HS-27A (cell line): ENCODE results near the gene IL22RA2.
"Not testable (repeated sequence)": the region's sequence is repeated elsewhere in the genome, so short reads cannot be mapped to it uniquely, and the experiment has no call there.

ENCODE experiments used
- DNase-seq: peaks from one replicate; pipeline ENCODE4 v3.0.0-alpha.2; 2012; ENCODE audit warnings: low read depth, missing footprints

The IL22RA2 gene

DNA sequence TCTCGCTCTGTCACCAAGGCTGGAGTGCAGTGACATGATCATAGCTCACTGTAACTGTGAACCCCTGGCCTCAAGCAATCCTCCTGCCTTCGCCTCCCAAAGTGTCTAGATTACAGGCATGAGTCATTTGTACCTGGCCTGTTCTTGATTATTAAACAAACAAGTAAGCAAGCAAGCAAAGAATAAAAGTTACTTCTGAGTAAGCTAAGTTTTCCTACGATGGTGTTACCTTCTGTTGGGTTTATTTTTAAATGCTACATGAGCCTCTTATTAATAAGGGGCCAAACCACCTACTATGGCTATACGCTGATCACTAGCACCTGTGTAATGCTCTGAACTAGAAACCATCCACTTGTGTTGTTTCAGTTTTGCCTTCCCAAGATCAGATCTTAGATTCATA lies 50.8 kb downstream of the IL22RA2 start:
- DNase-seq, result no peak

DNA sequence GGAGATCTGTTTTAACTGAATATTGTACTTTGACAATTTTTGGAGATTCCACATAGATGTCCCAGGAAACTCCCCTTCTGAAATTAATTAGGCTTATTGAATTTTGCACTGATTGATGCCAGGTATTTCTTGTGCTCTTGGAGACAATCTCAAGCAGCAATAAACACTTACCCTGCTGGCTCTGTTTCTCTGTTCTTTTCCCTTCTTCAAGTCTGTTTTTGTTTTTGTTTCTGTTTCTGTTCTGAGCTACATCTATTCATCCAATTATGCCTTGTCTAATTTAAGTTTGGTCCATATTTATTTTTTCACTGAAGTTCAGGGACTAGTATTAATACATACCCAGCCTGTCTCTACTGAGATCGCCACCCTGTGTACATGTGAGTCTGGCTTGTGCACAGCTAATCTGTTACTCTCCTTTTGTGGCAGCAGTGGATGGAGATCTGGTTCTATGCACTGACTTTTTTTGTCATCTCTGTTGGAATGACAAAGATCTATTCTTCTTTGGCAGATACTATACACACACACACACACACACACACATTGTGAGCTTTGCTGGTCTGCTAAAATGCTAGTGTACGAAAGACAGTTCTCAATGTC lies 51.9 kb downstream of the IL22RA2 start:
- DNase-seq, result no peak

DNA sequence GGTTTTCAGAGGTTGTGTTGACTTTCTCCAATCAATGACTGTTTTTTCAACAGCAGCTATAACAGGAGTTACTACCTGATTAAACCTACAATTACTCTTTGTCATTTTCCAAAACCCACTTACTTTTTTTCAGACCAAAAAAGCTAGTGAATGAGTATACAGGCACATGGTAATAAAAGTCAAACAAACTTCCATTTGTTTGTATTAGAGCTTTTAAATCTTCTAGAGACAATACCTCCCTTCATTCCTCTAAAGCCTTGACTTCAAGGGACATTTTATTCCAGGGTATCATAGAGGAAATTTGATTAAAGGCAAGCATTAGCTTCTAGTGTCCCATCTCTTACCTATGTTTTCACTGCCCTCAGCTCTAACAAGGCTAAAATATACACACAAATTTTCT lies 52.7 kb downstream of the IL22RA2 start:
- DNase-seq, result no peak

DNA sequence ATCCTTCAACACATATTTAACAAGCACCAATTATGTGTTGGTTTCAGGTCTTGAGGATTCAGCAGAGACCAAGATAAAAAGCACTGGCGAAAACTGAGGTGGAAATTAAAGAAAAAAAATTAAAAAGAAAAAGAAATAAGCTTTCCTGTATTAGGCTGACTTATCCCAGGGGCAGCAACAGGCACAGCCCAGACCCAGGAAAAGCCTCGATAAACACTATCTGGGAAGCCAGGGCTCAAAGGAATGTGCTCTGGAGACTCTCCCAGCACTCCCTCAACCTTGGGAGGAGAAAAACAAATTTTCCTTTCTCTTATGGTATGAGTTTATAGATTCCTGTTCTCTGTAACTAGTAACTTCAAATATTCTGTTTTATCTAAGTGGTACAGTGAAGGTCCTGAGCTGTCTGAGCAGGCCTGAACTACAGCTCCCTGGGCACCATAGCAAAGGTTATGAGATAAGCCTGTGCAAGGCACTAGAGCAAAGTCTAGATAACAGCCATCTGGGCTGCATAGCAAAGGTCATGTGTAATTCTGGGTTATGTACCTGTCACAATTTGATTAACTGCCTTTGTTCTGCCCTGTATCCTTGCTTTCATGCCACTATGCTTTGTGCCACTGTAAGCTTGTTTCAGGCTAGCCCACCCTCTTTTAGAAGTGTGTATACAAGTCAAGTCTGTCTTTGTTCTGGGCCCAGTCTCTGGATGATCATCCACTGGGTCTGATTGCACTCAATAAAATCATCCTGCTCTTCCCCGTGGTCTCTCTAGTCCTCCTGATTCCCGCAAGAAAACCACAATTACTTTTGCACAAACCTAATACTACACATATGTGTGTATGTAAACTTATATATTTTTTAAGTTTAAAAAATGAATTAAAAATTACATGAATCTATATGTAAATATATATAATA lies 54.0 kb downstream of the IL22RA2 start:
- DNase-seq, result no peak

DNA sequence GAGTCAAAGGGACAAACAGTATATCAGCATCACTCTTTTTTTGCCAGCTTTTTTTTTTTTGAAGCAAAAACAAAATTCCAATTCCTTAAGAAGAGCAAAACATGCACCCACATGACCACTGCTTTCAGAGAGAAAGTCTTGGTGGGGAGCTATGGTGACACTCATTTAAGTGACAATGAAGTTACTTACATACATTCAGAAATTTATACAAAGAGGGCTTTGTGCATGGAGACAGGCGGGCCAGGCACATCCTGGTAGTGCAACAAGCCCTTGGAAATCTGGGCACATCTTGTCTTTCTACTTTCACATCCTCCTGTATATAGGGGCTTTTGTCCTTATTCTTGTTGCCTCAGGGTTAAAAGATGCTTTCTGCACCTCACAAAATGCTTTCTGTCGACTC lies 55.9 kb downstream of the IL22RA2 start:
- DNase-seq, result no peak

DNA sequence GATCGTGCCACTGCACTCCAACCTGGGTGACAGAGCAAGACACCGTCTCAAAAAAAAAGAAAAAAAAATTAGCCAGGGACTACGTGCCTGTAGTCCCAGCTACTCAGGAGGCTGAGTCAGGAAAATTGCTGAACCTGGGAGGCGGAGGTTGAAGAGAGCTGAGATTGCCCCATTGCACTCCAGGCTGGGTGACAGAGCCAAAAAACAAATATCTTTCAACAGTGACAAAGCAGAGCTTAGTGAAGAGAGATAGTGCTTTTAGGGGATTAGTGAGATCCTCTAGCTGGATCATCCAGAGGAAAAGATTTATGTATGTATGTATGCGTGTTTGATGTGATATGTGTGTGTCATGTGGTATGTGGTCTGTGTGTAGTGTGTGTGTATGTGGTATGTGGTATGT lies 56.6 kb downstream of the IL22RA2 start:
- no peak for DNase-seq

DNA sequence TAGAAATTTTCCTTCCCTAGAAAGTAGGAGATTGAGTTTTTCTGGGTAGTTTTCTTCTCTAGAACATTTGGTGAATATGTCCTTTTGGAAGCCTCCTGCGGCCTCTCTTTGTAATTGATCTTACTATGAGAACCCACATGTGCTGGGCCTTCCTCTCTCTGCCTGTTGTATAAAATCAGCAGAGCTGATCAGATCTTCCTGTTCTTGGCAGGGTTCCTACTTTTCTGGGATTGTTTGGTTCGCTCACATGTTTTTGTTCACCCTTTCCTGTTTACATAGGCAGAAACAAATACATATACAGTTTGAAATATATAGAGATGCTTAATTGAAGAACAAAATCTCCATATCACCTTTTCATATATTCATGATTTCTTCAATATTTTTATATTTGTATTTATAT lies 57.8 kb downstream of the IL22RA2 start:
- no peak for DNase-seq

DNA sequence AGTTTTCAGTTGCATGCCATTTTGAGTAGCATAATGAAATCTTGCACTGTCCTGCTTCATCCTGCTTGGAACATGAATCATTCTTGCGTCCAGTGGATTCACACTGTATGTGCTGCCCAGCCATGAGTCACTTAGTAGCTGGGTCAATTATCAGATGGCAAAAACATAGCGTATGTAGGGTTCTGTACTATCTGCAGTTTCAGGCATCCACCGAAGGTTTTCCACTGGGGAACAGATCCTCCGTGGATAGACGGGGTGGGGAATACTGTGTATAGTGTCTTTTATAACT lies 61.4 kb downstream of the IL22RA2 start:
- DNase-seq, result peak; percentile 85

DNA sequence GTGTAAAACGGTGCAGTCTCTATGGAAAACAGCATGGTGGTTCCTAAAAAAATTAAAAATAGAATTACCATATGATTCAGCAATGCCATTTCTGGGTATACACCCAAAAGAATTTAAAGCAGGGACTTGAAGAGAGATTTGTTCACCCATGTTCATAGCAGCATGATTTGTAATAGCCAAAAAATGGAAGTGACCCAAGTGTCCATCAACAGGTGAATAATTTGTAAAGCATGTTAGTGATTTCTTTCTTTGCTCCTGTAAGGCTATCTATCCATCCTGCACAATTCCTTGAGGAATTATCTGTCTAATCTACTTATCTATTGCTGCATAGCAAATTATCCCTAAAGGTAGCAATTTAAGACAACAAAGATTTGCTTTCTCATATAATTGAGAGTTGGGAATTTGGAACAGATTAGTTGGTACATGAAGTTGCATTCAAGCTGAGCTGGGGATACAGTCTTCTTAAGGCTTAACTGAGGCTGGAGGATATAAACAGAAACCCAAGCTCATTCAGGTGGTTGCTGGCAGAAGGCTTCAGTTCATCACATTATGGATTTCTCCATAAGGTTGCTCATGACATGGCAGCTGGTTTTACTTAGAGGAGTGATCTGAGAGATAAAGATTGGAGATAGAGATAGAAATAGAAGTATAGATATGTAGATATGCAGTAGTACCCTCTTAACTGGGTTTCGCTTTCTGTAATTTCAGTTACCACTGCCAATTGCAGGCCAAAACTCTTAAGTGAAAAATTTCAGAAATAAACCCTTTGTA lies 62.0 kb downstream of the IL22RA2 start:
- DNase-seq, result peak; percentile 78

DNA sequence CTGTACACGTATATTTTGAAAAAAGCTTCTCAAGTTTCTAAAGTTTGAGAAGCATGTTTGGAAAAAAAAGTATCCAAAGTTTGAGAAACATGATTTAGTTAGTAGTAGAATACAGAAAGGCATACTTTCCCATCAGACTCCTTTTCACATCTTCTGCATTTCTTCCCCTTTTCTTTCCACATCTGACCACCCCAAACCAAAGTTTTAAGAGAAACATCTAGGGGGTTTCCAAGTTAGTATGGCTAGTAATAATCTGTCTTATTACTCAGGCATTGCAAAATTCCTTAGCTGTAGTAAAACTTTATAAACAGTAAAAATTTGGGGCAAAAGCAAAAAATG lies 65.7 kb downstream of the IL22RA2 start:
- no peak for DNase-seq

DNA sequence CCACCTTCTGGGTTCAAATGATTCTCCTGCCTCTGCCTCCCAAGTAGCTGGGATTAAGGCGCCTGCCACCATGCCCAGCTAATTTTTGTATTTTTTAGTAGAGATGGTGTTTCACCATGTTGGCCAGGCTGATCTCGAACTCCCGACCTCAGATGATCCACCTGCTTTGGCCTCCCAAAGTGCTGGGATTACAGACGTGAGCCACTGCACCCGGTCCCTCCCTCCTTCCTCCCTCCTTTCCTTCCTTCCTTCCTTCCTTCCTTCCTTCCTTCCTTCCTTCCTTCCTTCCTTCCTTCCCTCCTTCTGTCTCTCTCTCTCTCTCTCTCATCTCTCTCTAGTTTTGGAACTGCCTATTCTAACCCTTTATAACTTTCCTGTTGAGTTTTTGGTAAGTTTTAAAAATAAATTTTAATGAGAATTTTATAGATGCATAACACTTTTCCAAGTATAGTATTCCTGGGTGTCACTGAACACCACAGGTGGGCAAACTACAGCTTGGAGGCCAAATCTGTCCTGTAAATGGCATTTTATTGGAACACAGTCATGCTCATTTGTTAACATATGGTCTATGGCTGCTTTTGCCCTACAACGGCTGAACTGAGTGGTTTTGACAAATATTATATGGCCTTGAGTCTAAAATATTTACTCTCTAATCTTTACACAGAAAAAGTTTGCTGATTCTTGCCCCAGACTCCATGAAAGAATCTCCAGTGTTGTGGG lies 66.2 kb downstream of the IL22RA2 start:
- DNase-seq, result not testable (repeated sequence)

DNA sequence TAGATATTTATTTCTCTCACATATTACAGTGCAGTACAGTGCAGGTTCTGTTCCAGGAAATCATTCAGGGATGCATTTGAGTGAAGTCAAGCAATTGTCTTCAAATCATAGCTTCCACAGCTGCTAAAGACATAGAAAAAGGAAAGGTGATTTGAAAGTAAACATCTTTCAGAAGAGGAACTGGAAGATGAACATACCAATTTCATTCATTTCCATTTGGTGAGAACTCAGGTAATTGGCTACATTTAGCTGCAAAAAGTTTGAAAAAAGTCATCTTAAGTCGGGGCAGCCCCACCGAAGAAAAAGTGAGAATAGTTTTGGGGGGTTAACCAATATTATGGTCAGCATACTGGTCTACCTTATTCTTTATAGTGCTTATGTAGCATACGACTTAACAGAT lies 67.3 kb downstream of the IL22RA2 start:
- DNase-seq, result no peak

DNA sequence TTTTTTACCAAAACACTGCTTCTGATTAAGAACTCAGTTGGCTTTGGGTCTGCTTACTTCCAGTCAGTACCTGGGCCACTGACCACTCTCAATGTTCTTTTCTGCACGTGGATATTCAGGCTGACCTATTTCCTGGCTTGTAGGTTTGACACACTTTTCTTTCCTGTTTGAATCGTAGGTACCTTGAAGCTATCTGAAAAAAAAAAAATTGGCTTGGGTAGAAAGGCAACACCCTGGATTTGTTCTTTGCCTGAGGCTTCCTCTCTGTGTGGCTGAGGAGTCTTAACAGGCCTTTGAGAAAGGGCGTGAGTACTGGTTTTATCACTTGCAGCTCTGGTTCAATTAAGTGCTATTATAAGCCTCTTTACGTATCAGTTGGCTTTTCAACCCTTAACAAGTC lies 68.1 kb downstream of the IL22RA2 start:
- no peak for DNase-seq

DNA sequence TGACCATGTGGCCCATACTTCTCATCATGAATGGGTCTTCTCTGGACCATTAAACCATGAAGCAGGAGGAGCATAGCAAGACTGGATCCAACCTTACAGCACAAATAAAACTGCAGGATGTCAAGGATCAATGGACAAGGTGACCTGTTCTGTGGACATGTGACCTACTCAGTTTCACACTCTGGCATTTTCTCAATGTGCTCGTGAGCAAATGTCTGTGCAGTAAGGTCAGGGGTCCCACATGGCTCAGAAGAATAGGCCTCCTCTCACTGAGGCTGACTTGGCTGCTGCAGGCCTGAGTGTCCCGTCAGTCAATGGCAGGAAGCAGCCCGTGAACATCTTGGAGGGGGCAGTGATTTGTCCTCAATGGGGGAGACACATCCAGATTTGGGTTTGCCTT lies 68.5 kb downstream of the IL22RA2 start:
- DNase-seq, result no peak

DNA sequence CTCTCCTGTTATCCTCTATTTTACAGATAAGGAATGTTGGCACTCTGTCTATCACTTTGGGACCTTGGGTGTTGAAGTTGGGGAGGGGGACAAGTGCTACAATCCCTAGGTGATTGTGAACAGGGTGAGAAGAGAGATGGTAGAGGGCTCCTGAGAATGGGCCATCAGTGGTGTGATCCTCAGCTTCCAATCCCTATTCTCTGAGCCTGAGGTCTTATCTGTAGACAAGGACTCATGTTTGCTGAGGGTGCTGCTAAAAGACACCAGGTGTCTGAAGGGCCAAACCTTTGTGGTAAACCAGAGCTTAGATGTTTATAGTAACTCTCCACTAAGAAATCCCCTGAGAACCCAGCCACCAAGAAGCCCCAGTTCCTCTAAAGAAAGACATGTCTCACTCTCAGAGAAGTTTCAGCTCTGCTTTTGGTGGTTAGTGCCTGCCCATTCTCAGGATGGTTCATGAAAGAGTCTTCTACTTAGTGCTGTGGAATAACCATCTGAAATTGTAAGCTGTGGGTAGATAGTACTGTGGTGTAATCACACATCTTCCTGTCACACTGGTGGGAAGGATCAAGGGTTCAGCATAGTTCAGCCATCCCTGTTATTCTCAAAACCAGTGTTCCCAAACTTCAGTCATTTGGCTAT lies 70.5 kb downstream of the IL22RA2 start:
- DNase-seq, result no peak

DNA sequence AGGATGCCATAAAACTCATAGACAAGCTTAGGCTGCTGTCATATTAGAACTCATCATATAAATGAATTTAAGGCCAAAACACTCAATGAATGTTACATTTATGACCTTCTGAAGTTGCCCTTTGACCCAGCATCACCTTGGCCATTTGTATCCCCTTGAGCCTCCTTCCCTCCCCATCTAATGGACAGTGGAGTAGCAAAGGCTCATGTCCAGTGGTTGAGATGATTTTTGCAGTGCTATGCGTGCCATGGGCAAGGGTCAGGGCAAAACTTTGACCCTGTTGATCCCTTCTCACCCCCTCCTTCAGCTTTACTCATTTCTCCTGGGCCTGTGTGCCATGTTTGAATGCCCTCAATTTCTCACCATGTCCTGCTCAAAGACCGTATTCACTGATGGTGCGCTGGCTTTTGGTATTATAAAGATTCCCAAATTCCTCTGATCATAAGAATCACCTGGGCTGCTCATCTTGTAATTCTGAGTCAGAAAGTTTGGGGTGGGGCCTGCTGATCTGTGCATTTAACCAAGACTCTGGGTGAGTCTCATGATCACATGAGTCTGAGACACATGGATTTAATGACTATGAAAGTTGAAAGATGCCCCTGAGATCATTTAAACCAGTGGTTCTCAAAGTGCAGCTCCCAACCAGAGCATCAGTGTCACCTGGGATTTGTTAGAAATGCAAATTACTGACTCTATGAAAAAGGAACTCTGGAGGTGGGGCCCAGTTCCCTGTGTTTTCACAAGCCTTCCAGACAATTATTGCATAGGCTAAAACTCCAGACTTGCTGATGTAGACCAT lies 71.2 kb downstream of the IL22RA2 start:
- no peak for DNase-seq

DNA sequence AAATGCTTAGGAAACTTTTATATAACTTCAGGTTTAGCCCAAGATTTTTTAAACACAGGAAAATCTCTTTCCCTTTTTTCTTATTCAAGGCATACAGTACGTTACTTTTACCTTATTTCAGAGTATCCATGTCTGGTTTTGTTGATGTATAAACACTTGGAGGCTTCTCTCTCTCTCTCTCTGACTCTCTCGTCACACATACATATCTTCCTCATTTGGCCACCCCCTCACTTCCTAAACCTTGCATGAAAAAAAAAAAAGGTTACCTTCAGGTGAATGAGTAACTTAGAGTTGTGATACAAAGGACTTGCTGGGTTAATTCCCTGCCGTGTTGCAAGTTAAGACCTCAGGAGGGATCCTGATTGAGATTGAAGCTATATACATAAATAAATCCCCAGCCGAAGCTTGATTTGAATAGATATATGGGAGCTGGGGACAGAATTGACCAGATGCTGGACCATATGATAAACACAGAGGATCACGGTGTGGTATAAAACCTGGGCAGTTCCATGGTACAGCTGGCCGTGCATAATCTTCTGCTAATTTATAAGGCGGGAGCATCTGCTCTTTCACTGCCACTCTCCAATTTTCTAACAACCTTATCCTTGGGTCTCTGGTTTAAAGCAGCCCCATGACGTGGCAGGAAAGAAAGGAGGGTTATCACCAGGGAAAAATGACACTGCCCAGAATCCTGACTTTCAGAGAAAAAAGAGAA lies 73.6 kb downstream of the IL22RA2 start:
- DNase-seq, result no peak

DNA sequence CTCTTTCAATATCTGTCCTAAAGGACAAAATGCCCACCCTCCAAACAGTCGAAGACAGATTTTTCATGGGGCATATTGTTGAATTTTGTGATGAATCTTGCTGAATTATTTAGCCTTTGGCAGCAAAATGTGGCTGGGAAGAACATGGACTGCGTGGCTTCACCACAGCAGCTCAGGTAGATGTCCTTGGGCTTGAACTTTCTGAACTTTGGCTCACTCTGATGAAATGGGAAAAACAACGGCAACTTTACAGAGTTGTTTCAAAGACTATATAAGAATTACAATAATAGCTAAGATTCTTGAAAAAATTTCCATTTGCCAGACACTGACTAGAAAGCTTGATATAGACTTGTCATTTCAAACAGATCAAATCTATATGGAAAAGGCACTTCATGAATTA lies 75.9 kb downstream of the IL22RA2 start:
- DNase-seq, result no peak

DNA sequence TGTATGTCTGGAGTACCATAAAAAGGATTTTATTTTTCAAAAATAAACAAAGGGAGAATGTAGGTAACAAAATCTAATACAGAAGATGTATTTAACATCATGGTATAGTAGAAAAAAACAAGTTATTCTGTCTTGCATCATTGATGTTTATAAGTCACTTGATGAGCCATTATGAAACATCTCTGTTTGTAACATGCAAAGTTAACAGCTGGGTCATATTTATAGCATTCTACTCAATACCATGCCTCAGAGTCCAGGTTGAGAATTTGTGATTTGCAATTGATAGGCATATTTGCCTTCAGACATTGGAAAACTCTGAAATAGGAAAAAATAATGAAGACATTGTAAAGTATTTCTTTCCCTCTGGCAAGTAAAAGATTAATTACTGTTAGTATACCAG lies 76.4 kb downstream of the IL22RA2 start:
- no peak for DNase-seq

DNA sequence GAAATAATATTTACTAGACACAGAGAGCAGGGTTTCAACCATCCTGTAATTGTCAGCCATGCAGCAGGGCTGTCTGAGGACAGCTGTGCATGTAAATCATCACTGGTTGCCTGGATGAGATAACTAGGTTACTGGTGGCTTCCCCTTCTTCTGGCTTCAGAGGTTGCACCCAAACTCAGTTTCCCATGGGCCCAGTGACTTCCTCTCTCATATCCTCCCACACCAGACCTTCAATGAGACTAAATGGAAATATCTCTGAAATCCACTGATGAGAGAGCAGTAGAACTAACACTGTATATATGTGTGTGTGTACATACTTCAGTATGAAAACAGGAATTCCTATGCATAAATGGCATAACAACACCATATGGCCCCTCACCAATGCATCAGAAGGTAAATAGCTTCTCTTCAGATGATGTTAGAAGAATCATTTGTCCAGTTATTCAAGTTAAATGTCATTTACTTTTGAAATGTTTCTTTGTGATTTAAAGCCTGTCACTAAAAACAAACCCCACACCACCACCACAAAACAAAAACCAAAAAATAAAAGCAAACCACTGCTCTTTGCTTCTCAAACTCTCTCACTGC lies 77.7 kb downstream of the IL22RA2 start:
- no peak for DNase-seq
